K562 treated with DMSO at 1 percent for 12 hours (cell line): Measurements from ENCODE around the gene NBEAL2. TPM values are rescaled to one million over a fixed set of nuclear protein-coding genes. Genes with fewer than 3 reads are reported as not detected.

Source experiments
- total RNA-seq: library from RNA; unstranded; fragments of 300-600 nt; gene quantifications from 2 replicates; pipeline ENCODE4 v1.2.3, GENCODE V29; 2022; ENCODE audit not compliant: insufficient read depth

NBEAL2 gene, protein sequence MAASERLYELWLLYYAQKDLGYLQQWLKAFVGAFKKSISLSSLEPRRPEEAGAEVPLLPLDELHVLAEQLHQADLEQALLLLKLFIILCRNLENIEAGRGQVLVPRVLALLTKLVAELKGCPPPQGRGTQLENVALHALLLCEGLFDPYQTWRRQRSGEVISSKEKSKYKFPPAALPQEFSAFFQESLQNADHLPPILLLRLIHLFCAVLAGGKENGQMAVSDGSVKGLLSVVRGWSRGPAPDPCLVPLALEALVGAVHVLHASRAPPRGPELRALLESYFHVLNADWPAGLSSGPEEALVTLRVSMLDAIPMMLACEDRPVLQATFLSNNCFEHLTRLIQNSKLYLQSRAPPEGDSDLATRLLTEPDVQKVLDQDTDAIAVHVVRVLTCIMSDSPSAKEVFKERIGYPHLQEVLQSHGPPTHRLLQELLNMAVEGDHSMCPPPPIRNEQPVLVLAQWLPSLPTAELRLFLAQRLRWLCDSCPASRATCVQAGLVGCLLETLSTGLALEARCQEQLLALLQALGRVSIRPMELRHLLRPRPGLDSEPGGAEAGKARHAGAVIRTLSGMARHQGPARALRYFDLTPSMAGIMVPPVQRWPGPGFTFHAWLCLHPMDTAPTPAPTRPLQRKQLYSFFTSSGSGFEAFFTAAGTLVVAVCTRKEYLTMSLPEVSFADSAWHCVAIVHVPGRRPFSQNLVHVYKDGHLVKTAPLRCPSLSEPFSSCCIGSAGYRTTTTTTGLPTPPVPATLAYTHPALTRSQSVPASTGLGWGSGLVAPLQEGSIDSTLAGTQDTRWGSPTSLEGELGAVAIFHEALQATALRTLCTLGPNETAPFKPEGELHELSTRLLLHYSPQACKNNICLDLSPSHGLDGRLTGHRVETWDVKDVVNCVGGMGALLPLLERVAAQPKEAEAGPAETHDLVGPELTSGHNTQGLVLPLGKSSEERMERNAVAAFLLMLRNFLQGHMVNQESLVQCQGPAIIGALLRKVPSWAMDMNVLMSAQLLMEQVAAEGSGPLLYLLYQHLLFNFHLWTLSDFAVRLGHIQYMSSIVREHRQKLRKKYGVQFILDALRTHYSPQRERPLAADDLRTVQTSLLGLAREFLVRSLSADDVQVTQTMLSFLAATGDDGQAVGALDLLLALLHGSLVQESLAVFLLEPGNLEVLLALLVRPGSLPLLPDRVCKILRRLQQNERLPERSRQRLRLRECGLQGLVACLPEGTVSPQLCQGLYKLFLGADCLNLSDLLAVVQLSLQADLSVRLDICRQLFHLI (N-terminal part only)
- total RNA-seq = 41.1 and 89.8 TPM in 2 replicates

DNA sequence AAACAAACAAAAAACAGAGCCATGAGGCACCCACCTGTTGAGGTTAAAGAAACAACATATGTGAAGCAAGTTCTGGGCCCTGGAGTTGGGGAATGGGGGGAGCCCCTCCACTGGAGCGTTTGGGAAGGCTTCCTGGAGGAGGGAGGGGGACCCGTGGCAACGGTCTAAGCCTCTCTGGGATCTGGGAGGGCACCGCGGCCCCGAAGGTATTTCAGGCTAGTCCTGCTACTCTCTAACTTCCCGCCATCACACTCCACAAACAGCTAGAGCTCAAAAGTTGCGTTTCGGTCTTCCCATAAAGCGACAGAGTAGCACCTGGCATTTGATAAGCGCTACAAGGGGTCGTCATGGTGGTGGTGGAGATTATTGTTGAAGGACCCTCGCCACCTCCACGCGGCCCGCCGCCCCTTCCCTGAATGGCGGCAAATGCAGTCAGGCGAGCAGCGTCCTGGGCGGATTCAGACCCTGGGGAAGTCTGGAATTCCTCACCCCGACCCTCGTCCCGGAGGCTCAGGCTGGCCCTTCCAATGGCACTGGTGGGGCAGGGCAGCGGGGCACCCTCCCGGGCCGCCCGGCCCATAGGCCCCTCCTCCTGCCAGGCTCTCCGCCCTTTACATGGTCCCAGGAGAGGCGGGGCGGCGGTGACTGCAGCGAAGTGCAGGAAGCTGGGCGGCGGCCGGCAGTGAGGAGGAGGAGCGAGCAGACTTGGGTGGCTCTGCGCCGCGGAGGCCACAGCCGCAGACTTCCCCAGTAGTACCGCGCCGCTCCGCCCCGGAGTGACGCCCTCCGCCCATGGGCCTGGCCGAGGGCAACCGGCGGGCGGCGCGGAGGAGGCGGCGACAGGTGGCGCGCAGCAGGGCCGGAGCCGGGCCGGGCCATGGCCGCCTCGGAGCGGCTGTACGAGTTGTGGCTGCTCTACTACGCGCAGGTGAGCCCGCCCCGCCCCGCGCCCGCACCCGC, at the start of gene NBEAL2:
TSS of gene NBEAL2 (plus strand) at position 682 of the 960 bp plus-strand sequence. CDS start at position 878, 196 bp downstream.

DNA sequence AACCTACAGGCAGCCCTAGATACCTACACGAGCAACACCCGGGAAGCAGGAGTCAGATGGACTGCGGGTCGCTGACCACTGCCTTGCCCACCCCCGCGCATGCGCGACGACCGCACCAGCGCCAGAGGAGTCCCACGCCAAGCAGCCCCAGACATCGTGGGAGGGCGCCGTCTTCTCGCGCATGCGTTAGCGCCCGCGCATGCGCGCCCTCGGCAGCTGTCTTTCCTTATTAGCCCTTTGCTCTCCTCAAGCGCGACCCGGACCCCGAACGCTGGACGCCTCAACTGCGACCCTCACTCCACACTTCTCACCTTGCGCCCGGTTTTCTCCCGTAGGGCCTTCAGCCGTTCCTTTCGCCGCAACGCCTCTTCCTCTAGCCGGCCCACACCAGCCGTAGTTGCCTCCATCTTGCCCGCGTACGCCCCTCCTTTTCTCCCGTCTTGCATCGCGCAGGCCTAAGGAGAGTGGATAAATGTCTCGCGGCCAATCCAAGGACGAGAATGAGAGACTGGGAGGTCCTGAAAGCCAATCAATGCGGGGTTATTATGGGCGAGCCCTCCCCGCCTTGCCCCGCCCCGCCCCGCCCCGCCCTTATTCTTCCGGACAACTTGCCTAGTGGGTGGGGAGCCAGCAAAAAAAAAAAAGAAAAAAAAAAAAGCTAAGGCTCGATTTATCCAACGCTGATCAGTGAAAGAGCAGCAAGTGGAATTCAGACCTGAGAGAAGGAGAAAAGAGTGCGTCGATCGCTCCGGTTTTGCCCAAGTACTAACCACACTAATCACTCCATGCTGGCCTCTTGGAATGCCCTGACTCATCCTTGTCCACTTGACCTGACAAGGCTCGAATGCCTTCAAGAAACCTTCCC, 2.9 kb upstream of the NBEAL2 start, which contains the start of gene CCDC12:
TSS of gene CCDC12 (minus strand) at position 420 of the 865 bp plus-strand sequence. CDS start at position 407, 13 bp downstream.

Other genes starting within 250 kb of the NBEAL2 start
- not detected in 2 replicates for gene MYL3, start 116.2 kb upstream of the NBEAL2 start, total RNA-seq
- gene PTH1R, start 101.9 kb upstream of the NBEAL2 start, total RNA-seq = not detected in 2 replicates
- gene CCDC12, start 2.9 kb upstream of the NBEAL2 start, total RNA-seq = 56.1 and 94.7 TPM in 2 replicates
- 5.3 and 30.9 TPM in 2 replicates for gene SETD2, start 184.4 kb downstream of the NBEAL2 start, total RNA-seq